GM12892 (cell line): Measurements from ENCODE around the gene CLASP1.

Experiments used
- POLR2A ChIP-seq: IDR thresholded peaks from 2 replicates; pipeline ENCODE4 v1.6.1; 2011; ENCODE audit warnings: low read depth, low read length, control low read depth
- POLR2AphosphoS5 ChIP-seq: IDR thresholded peaks from 2 replicates; pipeline ENCODE4 v1.6.1; 2011; ENCODE audit warnings: low read depth, low read length, control low read depth
- TAF1 ChIP-seq: IDR thresholded peaks from 2 replicates; pipeline ENCODE4 v1.6.1; 2011; ENCODE audit warnings: low read depth, mild to moderate bottlenecking, control low read depth, low read length, borderline replicate concordance

GRCh38 chr2:121429927-121430520, 219.2 kb downstream of the CLASP1 start:
- TF ChIP-seq POLR2AphosphoS5 = no peak
- TF ChIP-seq POLR2A = no peak
- no peak for TF ChIP-seq TAF1
